Type B pancreatic cell (in vitro differentiated cells): Measurements from ENCODE around the gene TBXAS1. TPM values are rescaled to one million over a fixed set of nuclear protein-coding genes. Genes with fewer than 3 reads are reported as not detected.

Experiments used
- DNase-seq: peaks from one replicate; pipeline ENCODE4 v3.0.0; 2021; ENCODE audit warnings: mixed read lengths; ENCODE audit not compliant: unreplicated experiment; ENCODE audit errors: extremely low spot score
- H3K27ac Mint-ChIP-seq: 2 replicates; pipeline ENCODE4 v1.8.0; 2021; ENCODE audit warnings: mild to moderate bottlenecking, mixed read lengths
- H3K27me3 Mint-ChIP-seq: 2 replicates; pipeline ENCODE4 v1.8.0; 2021; ENCODE audit warnings: mixed read lengths
- H3K36me3 Mint-ChIP-seq: 2 replicates; pipeline ENCODE4 v1.8.0; 2021; ENCODE audit warnings: mixed read lengths
- H3K4me1 Mint-ChIP-seq: one replicate; pipeline ENCODE4 v1.8.0; 2021; ENCODE audit warnings: mixed read lengths; ENCODE audit not compliant: unreplicated experiment
- H3K4me3 Mint-ChIP-seq: 2 replicates; pipeline ENCODE4 v1.8.0; 2021; ENCODE audit warnings: mild to moderate bottlenecking, mixed read lengths
- H3K9me3 Mint-ChIP-seq: 2 replicates; pipeline ENCODE4 v1.8.0; 2021; ENCODE audit warnings: mixed read lengths
- CTCF ChIP-seq: fragments of 200-600 bp; sonication (generic); conservative IDR thresholded peaks from 2 replicates; pipeline ENCODE4 v1.5.0; 2021; ENCODE audit warnings: antibody characterized with exemption, mild to moderate bottlenecking
- total RNA-seq: library from RNA; stranded (reverse); gene quantifications from 2 replicates; pipeline ENCODE4 v1.2.1, GENCODE V29; 2021; ENCODE audit warnings: low replicate concordance

TBXAS1 gene
- total RNA-seq, 1 donor from 2014 or later: 5.8 TPM

DNA sequence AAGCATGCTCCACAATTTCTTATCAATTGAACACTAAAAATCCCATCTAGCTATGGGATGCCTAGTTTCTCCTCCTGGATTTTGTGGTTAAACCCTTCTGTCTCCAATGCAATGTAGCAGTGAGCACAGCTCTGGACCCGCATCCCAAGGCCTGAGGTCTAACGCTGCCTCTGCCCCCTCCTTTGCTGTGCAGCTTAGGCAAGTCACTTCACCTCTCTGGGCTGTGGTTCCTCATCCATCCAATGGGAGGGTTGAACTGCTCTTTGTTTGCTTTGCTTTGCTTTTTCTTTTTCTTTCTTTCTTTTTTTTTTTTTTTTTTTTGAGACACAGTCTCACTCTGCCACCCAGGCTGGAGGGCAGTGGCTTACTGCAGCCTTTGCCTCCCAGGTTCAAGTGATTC, 164.5 kb downstream of the TBXAS1 start:
- H3K9me3 Mint-ChIP-seq: no peaks in the 10 kb centered on the region
- no peak overlapping the region for H3K4me3 Mint-ChIP-seq
- DNase-seq: no peak
- no peak overlapping the region for H3K27ac Mint-ChIP-seq
- H3K27me3 Mint-ChIP-seq: peaks cover 4% of the 10 kb centered on the region
- TF ChIP-seq CTCF: no peak
- no peaks in the 10 kb centered on the region for H3K36me3 Mint-ChIP-seq
- H3K4me1 Mint-ChIP-seq: peaks cover 22% of the 10 kb centered on the region

- no peak for DNase-seq
- peaks cover 4% of the 10 kb centered on the region for H3K27me3 Mint-ChIP-seq
- TF ChIP-seq CTCF: no peak
- H3K4me1 Mint-ChIP-seq: peaks cover 22% of the 10 kb centered on the region
- no peaks in the 10 kb centered on the region for H3K36me3 Mint-ChIP-seq
- no peaks in the 10 kb centered on the region for H3K9me3 Mint-ChIP-seq
- H3K27ac Mint-ChIP-seq: no peak overlapping the region
- no peak overlapping the region for H3K4me3 Mint-ChIP-seq
Observed at GRCh38 chr7:139994356-139994755, 165.3 kb downstream of the TBXAS1 start.

- Mint-ChIP-seq H3K4me3 (no peak overlapping the region), H3K27ac (no peak overlapping the region), H3K9me3 (no peaks in the 10 kb centered on the region), H3K27me3 (no peaks in the 10 kb centered on the region), H3K36me3 (no peaks in the 10 kb centered on the region), H3K4me1 (peaks cover 22% of the 10 kb centered on the region)
- no peak for DNase-seq
- TF ChIP-seq CTCF: no peak
Observed at GRCh38 chr7:139995017-139995915, 166.2 kb downstream of the TBXAS1 start.

DNA sequence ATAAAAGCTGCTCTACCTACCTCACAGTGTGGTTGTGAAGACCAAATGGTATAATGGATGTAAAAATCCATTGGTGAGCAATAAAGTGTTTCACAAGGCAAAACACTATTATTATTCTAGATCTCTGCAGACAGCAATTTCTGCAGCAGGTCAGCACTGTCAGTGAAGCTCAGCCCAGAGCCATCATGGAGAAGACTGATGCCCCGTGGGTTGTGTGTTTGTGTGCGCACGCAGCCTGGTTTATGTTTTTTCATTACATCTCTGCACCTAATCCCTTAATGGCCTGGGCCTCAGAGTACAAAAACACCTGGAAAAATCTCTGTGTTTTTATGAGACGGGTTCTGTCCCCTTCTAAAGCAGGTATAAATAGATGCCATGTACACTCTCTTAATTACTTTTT, 169.5 kb downstream of the TBXAS1 start:
- H3K4me1 Mint-ChIP-seq: peaks cover 23% of the 10 kb centered on the region
- H3K27me3 Mint-ChIP-seq: no peaks in the 10 kb centered on the region

DNA sequence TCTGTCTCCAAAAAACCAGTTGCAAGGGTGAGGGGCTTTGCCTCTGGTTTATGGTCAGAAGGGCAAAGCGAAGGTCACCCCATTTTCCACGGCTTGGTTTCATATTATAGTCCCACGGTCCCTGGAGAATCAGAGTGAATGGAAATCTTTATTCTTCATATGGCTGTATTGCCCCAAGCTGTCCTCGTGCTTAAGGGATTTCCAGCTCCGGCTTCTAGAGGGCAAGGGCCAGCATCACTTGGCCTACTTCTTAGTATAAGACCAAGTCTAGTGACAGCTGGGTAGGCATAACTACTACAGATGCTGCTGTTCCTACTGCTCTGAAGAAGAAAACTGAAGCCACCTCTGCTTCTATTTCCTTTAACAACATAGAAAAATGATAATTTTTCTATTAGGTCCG, 170.5 kb downstream of the TBXAS1 start:
- H3K4me1 Mint-ChIP-seq: peaks cover 25% of the 10 kb centered on the region
- no peaks in the 10 kb centered on the region for H3K9me3 Mint-ChIP-seq
- no peaks in the 10 kb centered on the region for H3K27me3 Mint-ChIP-seq
- H3K27ac Mint-ChIP-seq: no peak overlapping the region
- no peak overlapping the region for H3K4me3 Mint-ChIP-seq
- no peaks in the 10 kb centered on the region for H3K36me3 Mint-ChIP-seq
- DNase-seq: no peak
- TF ChIP-seq CTCF: no peak

More for the DNA sequence above, 169.5 kb downstream of the TBXAS1 start:
- H3K36me3 Mint-ChIP-seq: no peaks in the 10 kb centered on the region
- no peak overlapping the region for H3K4me3 Mint-ChIP-seq
- no peaks in the 10 kb centered on the region for H3K9me3 Mint-ChIP-seq
- DNase-seq: no peak
- no peak overlapping the region for H3K27ac Mint-ChIP-seq
- no peak for TF ChIP-seq CTCF
